Measurements from ENCODE around the gene TMEM52B.
"Not testable (repeated sequence)": the region's sequence is repeated elsewhere in the genome, so short reads cannot be mapped to it uniquely, and the experiment has no call there.

TMEM52B gene

DNA sequence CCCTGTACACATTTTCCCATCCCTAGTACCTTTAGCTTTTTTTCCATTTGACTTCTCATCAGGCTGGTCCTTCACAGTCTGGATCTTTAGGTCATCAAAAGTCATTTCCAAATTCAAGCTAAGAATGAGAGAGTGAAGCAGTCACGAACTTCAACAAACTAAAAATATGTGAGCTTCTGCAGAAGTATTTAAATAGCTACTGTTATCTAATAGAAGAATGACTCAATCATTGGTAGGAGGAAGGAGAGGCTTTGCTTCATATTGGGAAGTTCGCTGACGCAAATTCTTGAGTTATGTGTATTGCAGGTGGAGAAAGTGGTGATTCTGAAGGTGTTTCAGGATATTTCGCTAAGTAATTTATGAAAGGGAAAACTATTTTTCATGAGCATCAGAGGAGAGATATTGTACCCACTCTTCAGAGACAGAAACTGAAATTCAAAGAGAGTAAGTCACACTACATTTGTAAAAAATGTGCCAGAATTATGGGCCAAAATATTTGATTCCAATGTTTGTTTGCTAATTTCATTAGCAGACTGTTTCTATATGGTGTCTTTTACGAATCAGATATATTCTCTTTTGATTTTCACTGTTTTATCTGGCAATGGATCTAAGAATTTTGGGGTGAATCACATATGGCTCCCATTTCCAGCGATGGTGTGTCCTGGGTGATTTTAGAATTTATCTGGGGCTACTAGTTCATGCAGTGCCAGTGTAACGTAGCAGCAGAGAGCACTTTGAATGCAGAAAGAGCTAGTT, 6.7 kb upstream of the TMEM52B start, which contains the start of gene OLR1:
Gene OLR1, minus strand, starts transcription at position 160 of the 756 bp plus-strand sequence. Its CDS starts 55 bp downstream, at position 105.
- no peak for DNase-seq (ENCODE audit: low read depth in 2 of 2)

DNA sequence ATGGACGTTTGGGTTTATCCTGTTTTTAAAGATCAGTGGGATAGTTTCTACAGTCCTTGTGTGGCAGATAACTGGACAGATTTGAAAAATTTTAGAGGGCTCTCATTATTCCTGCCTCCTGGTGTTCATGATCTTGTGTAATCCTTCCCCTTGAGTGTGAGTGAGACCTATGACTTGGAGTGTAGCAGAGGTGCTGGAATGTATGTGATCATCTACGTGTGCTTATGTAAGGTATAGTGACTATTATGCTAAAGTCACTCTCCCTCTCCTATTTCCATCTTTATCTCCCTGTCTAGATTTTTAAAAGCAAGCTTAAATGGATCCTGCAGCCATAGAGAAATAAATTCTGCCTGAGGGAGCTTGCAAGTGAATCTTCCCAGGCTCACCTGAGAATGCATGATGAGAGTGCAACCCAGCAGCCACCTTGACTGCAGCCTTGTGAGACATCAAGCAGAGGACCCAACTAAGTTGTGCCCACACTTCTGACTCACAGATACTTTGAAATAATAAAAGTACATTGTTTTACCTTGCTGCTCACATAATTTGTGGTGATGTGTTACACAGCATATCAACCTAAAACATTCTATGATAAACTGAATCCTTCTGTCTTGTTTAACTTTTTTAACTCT, 3.7 kb upstream of the TMEM52B start:
- DNase-seq (ENCODE audit: low read depth in 2 of 2): no peak

GRCh38 chr12:10175846-10176636, 2.8 kb upstream of the TMEM52B start:
- DNase-seq (ENCODE audit: low read depth in 2 of 2): no peak

GRCh38 chr12:10179776-10180181, 947 bp downstream of the TMEM52B start:
- no peak for DNase-seq (ENCODE audit: low read depth in 2 of 2)

DNA sequence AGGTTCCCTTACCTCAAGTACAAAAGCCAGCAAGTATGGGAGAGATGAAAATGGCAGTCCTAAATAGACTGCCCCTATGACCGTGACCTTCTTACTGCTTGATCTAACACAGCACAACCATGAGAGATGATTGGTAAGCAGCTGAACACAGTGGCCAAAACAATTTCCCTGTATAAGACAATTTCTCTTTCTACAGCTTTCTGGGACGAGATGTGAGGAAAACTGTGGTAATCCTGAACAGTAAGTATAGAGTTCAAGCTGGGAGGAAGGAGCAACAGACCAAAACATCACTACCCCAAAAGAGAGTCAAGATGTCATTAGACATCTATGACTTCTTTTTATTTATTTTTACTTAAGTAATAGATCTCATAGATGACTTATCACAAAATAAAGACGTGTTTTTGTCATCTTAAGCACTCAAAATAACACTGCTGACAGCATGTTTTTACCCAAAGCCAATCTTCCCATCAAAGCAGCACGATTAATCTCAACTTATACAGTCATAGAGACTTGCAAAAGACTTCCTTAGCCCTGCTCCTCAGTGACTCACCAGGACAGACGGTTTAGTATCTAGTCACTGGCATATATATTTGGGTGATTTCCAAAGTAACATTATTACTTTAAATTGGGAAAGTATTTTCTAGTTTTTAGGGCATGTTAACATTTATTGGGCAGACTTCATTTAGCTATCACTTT, 3.7 kb downstream of the TMEM52B start:
- DNase-seq (ENCODE audit: low read depth in 2 of 2): no peak

GRCh38 chr12:10184261-10184843, 5.5 kb downstream of the TMEM52B start:
- DNase-seq (ENCODE audit: low read depth in 2 of 2): no peak

- no peak for DNase-seq (ENCODE audit: low read depth in 2 of 2)
Measured at GRCh38 chr12:10186299-10186698, 7.5 kb downstream of the TMEM52B start.

- DNase-seq (ENCODE audit: low read depth in 2 of 2): not testable (repeated sequence)
Measured at GRCh38 chr12:10186958-10187357, 8.1 kb downstream of the TMEM52B start.

GRCh38 chr12:10189653-10190052, 10.8 kb downstream of the TMEM52B start:
- DNase-seq (ENCODE audit: low read depth in 2 of 2): no peak

DNA sequence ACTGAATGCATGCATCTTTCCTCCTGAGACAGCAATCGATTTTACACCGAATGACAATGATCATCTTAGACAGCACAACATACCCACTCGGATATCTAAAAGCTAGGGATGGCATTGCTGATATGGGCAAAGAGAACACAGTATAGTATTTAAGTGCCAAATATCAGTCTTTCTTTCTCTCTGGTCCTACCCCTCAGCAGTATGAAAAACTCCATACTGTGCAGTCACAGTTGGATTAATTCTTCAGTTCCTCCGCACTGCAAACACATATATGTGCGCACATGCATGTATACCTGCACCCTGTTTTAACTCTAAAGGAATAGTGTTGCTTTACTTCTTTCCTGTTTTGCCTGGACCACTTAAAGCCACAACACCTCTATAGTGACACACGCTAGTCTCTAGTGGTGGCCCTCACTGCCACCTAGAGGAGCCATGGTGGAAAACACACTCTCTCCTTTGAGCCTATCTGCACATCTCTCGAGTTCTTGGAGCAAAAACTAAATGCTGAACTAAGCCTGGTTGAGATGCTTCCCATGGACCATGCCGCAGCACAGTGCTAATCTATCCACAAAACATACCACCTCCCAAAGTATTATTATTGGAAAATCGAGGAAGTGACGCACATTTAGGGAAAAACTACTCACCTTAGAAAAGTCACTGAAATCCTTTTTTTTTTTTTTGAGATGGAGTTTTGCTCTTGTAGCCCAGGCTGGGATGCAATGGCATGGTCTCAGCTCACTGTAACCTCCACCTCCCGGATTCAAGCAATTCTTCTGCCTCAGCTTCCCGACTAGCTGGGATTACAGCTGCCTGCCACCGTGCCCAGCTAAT, 11.9 kb downstream of the TMEM52B start:
- DNase-seq (ENCODE audit: low read depth in 2 of 2): peak in 1 of 2 donors; percentile 23

DNA sequence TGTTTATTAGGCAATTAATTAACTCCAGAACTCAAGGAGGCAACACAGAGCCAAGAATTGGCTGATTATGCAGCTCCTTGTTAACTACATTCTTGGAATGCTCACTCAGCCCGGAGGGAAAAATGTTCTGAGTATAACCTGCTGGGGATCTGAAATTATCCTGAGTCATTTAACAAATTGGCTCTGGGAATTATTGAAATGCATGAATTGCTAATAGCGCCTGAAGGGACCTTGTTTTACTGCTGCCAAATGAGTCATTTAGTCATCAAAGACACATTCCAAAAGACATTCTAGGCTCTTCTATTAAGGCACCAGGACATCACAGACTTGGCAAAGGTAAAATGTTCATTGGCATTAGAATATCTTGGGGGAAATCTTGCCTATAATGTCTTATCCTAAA, 13.0 kb downstream of the TMEM52B start:
- DNase-seq (ENCODE audit: low read depth in 2 of 2): no peak

DNA sequence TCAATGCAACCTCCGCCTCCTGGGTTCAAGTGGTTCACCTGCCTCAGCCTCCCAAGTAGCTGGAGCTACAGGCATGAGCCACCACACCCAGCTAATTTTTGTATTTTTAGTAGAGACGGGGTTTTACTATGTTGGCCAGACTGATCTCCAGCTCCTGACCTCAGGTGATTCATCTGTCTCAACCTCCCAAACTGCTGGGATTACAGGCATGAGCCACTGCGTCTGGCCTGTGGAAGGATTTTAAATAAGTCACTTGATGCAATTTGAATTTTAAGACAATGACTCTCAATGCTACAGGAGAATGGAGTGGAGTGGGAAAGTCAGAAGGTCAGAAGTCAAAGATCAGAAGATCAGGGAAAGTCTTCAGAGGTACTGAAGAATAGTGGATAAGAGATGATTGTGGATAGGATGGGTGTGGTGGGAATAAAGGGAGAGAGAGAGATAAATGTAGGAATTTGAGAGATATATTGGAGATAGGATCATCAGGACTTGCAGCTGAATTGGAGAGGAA, 15.4 kb downstream of the TMEM52B start:
- no peak for DNase-seq (ENCODE audit: low read depth in 2 of 2)

GRCh38 chr12:10196210-10196609, 17.4 kb downstream of the TMEM52B start:
- DNase-seq (ENCODE audit: low read depth in 2 of 2): no peak

DNA sequence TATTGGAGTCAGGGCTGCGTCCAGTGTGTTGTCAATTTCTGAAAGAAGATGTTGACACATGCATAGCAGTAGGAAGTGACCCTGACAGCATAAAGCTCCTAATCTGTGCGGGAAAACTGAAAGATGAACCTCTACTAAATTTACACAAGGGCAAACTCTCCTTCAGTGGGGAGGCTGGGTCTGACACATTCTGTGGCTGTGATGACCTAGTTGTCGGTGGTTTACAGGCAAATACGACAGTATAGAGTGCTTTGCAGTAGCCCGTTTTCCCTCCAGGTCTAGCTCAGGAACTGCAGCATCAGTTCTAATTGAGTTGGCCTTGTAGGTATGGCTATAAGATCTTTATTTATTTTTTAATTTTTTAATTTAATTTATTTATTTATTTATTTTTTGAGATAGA, 19.0 kb downstream of the TMEM52B start:
- DNase-seq (ENCODE audit: low read depth in 2 of 2): no peak

GRCh38 chr12:10204495-10204894, 25.7 kb downstream of the TMEM52B start:
- DNase-seq (ENCODE audit: low read depth in 2 of 2): not testable (repeated sequence)

- no peak for DNase-seq (ENCODE audit: low read depth in 2 of 2)
Measured at GRCh38 chr12:10205220-10205807, 26.5 kb downstream of the TMEM52B start.

DNA sequence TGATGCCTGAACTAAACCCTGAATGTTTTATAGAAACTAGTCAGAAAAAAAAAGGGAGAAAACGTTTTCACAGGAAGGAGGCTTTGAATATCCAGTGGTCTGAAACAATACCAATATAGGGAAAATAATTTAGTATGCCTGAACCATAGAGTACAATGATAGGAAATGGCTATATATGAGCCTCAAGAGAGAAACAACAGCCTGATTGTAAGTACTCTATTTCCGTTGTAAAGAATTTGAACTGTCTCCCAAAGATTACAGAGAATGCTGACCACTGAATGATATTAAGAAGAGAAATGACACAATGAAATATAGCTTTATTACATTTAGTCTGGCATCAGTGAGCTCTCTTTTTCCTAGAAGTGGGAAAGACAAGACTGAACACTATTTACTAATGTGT, 28.3 kb downstream of the TMEM52B start:
- DNase-seq (ENCODE audit: low read depth in 2 of 2): no peak

- no peak for DNase-seq (ENCODE audit: low read depth in 2 of 2)
Measured at GRCh38 chr12:10210225-10210624, 31.4 kb downstream of the TMEM52B start.

DNA sequence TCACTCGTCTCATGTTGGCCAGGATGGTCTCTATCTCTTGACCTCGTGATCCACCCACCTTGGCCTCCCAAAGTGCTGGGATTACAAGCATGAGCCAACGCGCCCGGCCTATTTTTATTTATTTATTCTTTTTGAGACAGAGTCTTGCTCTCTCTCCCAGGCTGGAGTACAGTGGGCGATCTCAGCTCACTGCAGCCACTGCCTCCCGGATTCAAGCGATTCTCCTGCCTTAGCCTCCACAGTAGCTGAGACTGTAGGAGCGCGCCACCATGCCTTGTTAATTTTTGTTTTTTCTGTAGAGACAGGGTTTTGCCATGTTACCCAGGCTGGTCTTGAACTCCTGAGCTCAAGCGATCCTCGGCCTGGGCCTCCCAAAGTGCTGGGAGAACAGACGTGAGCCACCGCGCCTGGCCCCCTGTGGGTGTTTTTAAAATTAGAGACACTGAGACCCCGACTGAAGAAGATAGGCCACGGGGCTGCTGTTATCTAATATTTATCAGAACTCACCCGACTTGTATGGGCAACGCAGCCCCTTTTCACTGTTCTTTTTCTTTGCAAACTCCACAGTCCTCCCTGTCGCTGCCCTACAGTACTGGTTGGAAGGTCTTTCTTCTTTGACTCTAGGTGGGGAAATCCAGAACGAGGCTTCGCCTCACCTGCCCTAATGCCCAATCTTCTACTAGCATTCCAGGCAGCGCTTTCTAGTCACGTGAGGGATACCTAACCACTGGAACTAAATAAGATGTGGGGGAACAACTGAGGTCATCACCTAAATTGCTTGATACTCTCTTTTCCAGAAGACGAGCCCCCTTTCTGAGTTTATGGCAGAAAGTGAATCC, 32.5 kb downstream of the TMEM52B start:
- no peak for DNase-seq (ENCODE audit: low read depth in 2 of 2)
